CD4-positive, alpha-beta memory T cell (primary cell): ENCODE results near the gene PIGN. TPM values are rescaled to one million over a fixed set of nuclear protein-coding genes. Genes with fewer than 3 reads are reported as not detected.

Experiments
- CTCF ChIA-PET: fragments of 350-600 bp; sonication (Branson Sonifier 250); formaldehyde crosslinking; loops from one replicate; lab custom pipeline; 2021; ENCODE audit warnings: inconsistent platforms; ENCODE audit not compliant: partially characterized antibody; lab: Charles Lee
- POLR2A ChIA-PET: fragments of 350-600 bp; sonication (Branson Sonifier 250); formaldehyde crosslinking; loops from one replicate; lab custom pipeline; 2021; ENCODE audit not compliant: partially characterized antibody; lab: Charles Lee
- DNase-seq, 5 donors: peaks; one replicate each; pipeline versions ENCODE4 v3.0.0 to v3.0.0-alpha.2; 2020 to 2022; ENCODE audit warnings: mixed read lengths in 1 of 5
- H3K27ac ChIP-seq: one replicate; pipeline ENCODE4 v1.7.0; 2013; ENCODE audit warnings: low read depth, low read length
- H3K27me3 ChIP-seq: 2 replicates; pipeline ENCODE4 v1.7.0; 2013; ENCODE audit warnings: mild to moderate bottlenecking, low read length, moderate library complexity; ENCODE audit not compliant: insufficient read depth
- H3K36me3 ChIP-seq: 2 replicates; pipeline ENCODE4 v1.7.0; 2013; ENCODE audit warnings: mild to moderate bottlenecking, low read length, moderate library complexity; ENCODE audit not compliant: insufficient read depth
- H3K4me1 ChIP-seq: 2 replicates; pipeline ENCODE4 v1.7.0; 2013; ENCODE audit warnings: mild to moderate bottlenecking, low read length, moderate library complexity; ENCODE audit not compliant: insufficient read depth
- H3K4me3 ChIP-seq, 2 donors: one replicate each; pipeline ENCODE4 v1.7.0; 2013; ENCODE audit warnings: low read length in 2 of 2, mild to moderate bottlenecking in 1 of 2
- H3K9me3 ChIP-seq, 2 donors: one replicate each; pipeline ENCODE4 v1.7.0; 2013; ENCODE audit warnings: low read length in 2 of 2, control low read depth in 1 of 2; ENCODE audit not compliant: control insufficient read depth in 1 of 2
- H3K27ac Mint-ChIP-seq, 7 donors: one replicate each; pipeline ENCODE4 v1.8.0; 2020 to 2021; ENCODE audit warnings: mixed read lengths in 7 of 7, mild to moderate bottlenecking in 6 of 7, inconsistent platforms in 3 of 7, moderate library complexity in 3 of 7
- H3K27me3 Mint-ChIP-seq, 2 donors: one replicate each; pipeline ENCODE4 v1.8.0; 2020 to 2021; ENCODE audit warnings: mixed read lengths in 2 of 2
- H3K36me3 Mint-ChIP-seq, 2 donors: one replicate each; pipeline ENCODE4 v1.8.0; 2020 to 2021; ENCODE audit warnings: mixed read lengths in 2 of 2, inconsistent platforms in 1 of 2, mild to moderate bottlenecking in 1 of 2
- H3K4me1 Mint-ChIP-seq, 4 donors: one replicate each; pipeline ENCODE4 v1.8.0; 2020 to 2021; ENCODE audit warnings: mixed read lengths in 4 of 4, mild to moderate bottlenecking in 1 of 4
- H3K4me3 Mint-ChIP-seq, 8 donors: one replicate each; pipeline ENCODE4 v1.8.0; 2020 to 2021; ENCODE audit warnings: mixed read lengths in 8 of 8, mild to moderate bottlenecking in 7 of 8, moderate library complexity in 6 of 8, inconsistent platforms in 3 of 8
- H3K9me3 Mint-ChIP-seq, 8 donors: one replicate each; pipeline ENCODE4 v1.8.0; 2020 to 2021; ENCODE audit warnings: mixed read lengths in 8 of 8, mild to moderate bottlenecking in 5 of 8, inconsistent platforms in 3 of 8, moderate library complexity in 1 of 8
- intact Hi-C: fragments of 100-400 bp; cut with micrococcal nuclease; formaldehyde crosslinking; loops from one replicate; pipeline ENCODE4 v1.15.1; 2023
- polyA plus RNA-seq, 2 donors: library from polyadenylated mRNA; unstranded; fragments of 300-500 nt; fragmentation: Illumina TruSeq; gene quantifications; one replicate each; pipeline ENCODE4 v1.2.3, GENCODE V29; 2021
- total RNA-seq, 2 experiments: library from RNA; stranded (reverse); gene quantifications; one replicate each; pipeline ENCODE4 v1.2.3, GENCODE V29; 2021

PIGN gene
- total and polyA plus RNA-seq, 4 experiments from 2014 or later = 12.9 to 31.0 (median 21.5) TPM

DNA sequence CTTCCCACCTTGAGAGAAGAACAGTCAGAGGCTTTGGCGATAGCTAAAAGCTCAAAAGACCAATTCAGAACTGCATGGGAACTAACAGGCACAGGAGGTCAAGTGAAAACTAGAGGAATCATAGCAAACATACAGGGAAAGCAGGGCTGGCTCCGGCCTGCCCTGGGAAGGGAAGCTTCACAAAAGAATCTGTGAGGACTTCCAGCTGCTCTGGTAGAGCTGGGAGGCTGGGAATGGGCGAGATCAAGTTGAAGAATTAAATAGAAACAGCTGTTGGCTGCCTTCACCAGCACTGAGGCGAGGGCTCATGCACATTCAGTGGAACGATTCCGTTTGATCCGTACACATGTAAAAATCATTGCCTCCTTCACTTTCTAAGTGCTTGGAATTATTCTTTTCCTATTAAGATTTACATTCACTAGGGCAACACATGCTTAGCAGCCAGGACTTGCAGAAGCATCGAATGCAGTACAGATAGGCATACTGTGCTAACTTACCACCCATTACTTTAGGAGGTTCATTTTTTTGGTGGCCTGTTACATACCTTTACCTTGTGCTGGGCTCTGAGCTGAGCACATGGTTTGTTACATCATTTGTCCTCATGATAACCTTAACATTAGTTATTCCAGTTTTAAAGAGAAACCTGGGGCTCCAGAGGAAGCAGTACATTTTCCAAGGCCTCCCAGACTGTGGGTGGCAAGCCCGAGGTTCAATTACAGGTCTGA lies 168.7 kb downstream of the PIGN start:
- Mint-ChIP-seq H3K27me3 (no peaks in the 10 kb centered on the region), H3K4me3 (no peak overlapping the region), H3K9me3 (peaks cover 0 to 3% (median 0%) of the 10 kb centered on the region in 8 donors), H3K36me3 (no peaks in the 10 kb centered on the region), H3K4me1 (no peaks in the 10 kb centered on the region), H3K27ac (no peak overlapping the region)
- no peaks in the 10 kb centered on the region for H3K4me1 ChIP-seq
- no peaks in the 10 kb centered on the region for H3K9me3 ChIP-seq
- ChIA-PET CTCF (no interaction called here), POLR2A (no interaction called here)
- H3K4me3 ChIP-seq = no peak overlapping the region
- no peak overlapping the region for H3K27ac ChIP-seq
- DNase-seq = no peak
- no peaks in the 10 kb centered on the region for H3K36me3 ChIP-seq
- no peaks in the 10 kb centered on the region for H3K27me3 ChIP-seq
- intact Hi-C loops = no loop called here

DNA sequence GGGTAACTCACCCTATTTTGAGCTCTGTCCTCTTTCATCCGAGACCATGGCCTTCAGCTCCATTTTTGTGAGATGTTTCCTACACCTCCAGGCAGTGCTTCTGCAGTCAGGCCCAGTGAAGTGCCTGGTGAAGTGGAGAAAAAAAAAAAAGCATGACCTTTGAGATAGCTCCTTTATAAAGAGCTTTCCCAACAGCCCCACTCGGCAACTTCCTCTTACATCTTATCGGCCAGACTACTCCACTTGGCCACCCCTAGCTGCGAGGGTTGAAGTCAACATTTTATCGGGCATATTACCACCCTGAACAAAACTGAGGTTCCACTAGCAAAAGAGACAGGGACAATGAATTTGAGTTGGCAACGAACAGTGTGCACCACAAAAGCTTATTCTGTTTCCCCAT lies 169.2 kb downstream of the PIGN start:
- ChIA-PET POLR2A (no interaction called here), CTCF (no interaction called here)

DNA sequence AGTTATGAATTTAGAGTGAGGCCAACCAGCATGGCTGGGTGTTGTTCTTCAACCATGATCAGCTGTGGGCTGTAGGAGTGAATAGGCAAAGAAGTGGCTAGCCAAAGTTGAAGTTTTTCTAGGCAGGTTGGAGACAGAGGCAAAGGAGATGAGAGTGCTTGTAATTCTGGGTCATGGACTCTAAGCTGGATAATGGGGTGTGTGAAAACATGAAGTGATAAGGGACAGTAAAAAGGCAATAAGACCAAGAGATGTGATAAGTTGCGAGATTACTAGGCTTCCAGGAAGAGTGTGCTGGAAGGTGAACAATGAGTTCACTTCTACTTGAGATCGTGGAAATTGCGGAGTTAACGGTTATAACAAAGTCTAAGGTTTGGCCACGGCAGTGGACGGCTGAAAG lies 175.4 kb downstream of the PIGN start:
- DNase-seq = no peak
- Mint-ChIP-seq H3K36me3 (no peaks in the 10 kb centered on the region), H3K27ac (no peak overlapping the region), H3K4me1 (no peaks in the 10 kb centered on the region), H3K27me3 (peaks cover 4 to 5% of the 10 kb centered on the region in 2 donors), H3K4me3 (no peak overlapping the region), H3K9me3 (peaks cover 0 to 7% (median 2%) of the 10 kb centered on the region in 8 donors)
- Histone ChIP-seq H3K27ac (no peak overlapping the region), H3K4me3 (no peak overlapping the region), H3K27me3 (no peaks in the 10 kb centered on the region), H3K9me3 (no peaks in the 10 kb centered on the region), H3K4me1 (no peaks in the 10 kb centered on the region), H3K36me3 (no peaks in the 10 kb centered on the region)
- POLR2A ChIA-PET = no interaction called here
- intact Hi-C loops = no loop called here
- CTCF ChIA-PET = no interaction called here

More for the DNA sequence above, 169.2 kb downstream of the PIGN start:
- H3K4me3 Mint-ChIP-seq = no peak overlapping the region
- intact Hi-C loops = no loop called here
- H3K27me3 ChIP-seq = no peaks in the 10 kb centered on the region
- no peaks in the 10 kb centered on the region for H3K4me1 Mint-ChIP-seq
- H3K36me3 ChIP-seq = no peaks in the 10 kb centered on the region
- no peaks in the 10 kb centered on the region for H3K9me3 ChIP-seq
- no peak for DNase-seq
- H3K27ac Mint-ChIP-seq = no peak overlapping the region
- H3K27ac ChIP-seq = no peak overlapping the region
- H3K27me3 Mint-ChIP-seq = no peaks in the 10 kb centered on the region
- no peak overlapping the region for H3K4me3 ChIP-seq
- no peaks in the 10 kb centered on the region for H3K4me1 ChIP-seq
- no peaks in the 10 kb centered on the region for H3K36me3 Mint-ChIP-seq
- H3K9me3 Mint-ChIP-seq = peaks cover 0 to 3% (median 0%) of the 10 kb centered on the region in 8 donors

DNA sequence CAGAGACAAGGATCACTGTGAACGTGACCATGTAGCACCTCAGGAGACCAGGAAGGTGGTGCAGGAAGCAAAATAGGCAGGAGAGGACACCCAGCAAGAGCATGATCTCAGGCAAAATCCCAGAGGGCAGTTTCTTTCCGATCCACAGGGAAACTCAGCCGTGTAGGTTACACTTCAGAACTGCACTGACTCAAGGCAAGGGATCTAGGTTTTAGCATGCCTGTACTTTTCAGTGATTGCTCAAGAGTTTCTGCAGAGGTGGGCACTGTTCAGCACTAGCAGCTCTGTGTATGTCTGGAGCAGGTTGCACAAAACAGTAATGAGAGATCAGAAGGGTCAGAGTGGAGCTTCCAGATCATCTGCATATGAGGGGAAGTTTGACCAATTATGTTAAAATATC lies 177.3 kb downstream of the PIGN start:
- H3K4me1 Mint-ChIP-seq = no peaks in the 10 kb centered on the region
- no peak overlapping the region for H3K4me3 Mint-ChIP-seq
- peaks cover 0 to 13% (median 5%) of the 10 kb centered on the region in 8 donors for H3K9me3 Mint-ChIP-seq
- Histone ChIP-seq H3K27me3 (no peaks in the 10 kb centered on the region), H3K4me1 (no peaks in the 10 kb centered on the region), H3K27ac (no peak overlapping the region), H3K9me3 (no peaks in the 10 kb centered on the region), H3K36me3 (no peaks in the 10 kb centered on the region), H3K4me3 (no peak overlapping the region)
- POLR2A ChIA-PET = no interaction called here
- CTCF ChIA-PET = no interaction called here
- intact Hi-C loops = no loop called here
- H3K27me3 Mint-ChIP-seq = peaks cover 4 to 5% of the 10 kb centered on the region in 2 donors
- no peak overlapping the region for H3K27ac Mint-ChIP-seq
- H3K36me3 Mint-ChIP-seq = peaks cover 0 to 3% of the 10 kb centered on the region in 2 donors
- no peak for DNase-seq

DNA sequence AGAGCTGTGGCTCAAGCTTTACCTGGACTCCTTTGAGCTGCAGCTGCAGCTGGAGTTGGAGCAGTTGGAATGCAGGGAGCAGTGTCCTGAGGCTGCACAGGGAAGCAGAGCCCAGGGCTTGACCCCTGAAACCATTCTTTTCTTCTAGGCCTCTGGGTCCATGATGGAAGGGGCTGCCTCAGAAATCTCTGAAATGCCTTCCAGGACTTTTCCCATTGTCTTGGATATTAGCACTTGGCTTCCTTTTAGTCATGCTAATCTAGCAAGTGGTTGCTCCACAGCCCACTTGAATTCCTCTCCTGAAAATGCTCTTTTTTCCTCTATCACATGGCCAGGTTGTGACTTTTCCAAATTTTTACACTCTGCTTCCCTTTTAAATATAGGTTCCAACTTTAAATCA lies 185.5 kb downstream of the PIGN start:
- ChIA-PET POLR2A (no interaction called here), CTCF (no interaction called here)
- peaks cover 3 to 24% (median 16%) of the 10 kb centered on the region in 8 donors for H3K9me3 Mint-ChIP-seq
- H3K36me3 Mint-ChIP-seq = peaks cover 0 to 7% of the 10 kb centered on the region in 2 donors
- no peak overlapping the region for H3K4me3 Mint-ChIP-seq
- Histone ChIP-seq H3K4me1 (no peaks in the 10 kb centered on the region), H3K9me3 (no peaks in the 10 kb centered on the region), H3K27me3 (no peaks in the 10 kb centered on the region), H3K36me3 (no peaks in the 10 kb centered on the region), H3K27ac (no peak overlapping the region), H3K4me3 (no peak overlapping the region)
- intact Hi-C loops = no loop called here
- no peak for DNase-seq
- H3K4me1 Mint-ChIP-seq = no peaks in the 10 kb centered on the region
- no peak overlapping the region for H3K27ac Mint-ChIP-seq
- peaks cover 0 to 2% of the 10 kb centered on the region in 2 donors for H3K27me3 Mint-ChIP-seq

DNA sequence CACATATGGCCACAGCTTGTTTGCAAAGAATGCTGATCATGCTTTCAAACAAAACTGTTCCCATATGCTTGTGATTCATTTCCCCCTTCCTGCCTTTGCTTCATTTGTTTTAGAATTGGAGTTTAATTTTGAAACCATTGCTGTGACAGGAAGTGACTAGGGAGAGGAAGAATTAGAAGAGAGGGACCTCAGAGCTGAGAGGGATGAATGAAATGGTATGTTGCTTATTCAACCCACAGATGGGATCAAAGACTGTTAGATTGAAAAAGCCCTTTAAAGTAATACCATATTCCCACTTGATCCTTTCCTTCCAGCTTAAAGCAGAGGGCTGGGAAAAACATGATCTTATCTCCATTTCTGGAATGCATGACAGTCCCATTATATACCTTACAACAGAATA lies 187.9 kb downstream of the PIGN start:
- no peaks in the 10 kb centered on the region for H3K36me3 Mint-ChIP-seq
- Histone ChIP-seq H3K4me1 (no peaks in the 10 kb centered on the region), H3K4me3 (no peak overlapping the region), H3K27ac (no peak overlapping the region), H3K9me3 (no peaks in the 10 kb centered on the region), H3K36me3 (no peaks in the 10 kb centered on the region), H3K27me3 (no peaks in the 10 kb centered on the region)
- CTCF ChIA-PET = no interaction called here
- DNase-seq = no peak
- no peak overlapping the region for H3K4me3 Mint-ChIP-seq
- H3K27ac Mint-ChIP-seq = no peak overlapping the region
- H3K9me3 Mint-ChIP-seq = peaks cover 0 to 16% (median 11%) of the 10 kb centered on the region in 8 donors
- no peaks in the 10 kb centered on the region for H3K27me3 Mint-ChIP-seq
- POLR2A ChIA-PET = no interaction called here
- no peaks in the 10 kb centered on the region for H3K4me1 Mint-ChIP-seq
- intact Hi-C loops = no loop called here

DNA sequence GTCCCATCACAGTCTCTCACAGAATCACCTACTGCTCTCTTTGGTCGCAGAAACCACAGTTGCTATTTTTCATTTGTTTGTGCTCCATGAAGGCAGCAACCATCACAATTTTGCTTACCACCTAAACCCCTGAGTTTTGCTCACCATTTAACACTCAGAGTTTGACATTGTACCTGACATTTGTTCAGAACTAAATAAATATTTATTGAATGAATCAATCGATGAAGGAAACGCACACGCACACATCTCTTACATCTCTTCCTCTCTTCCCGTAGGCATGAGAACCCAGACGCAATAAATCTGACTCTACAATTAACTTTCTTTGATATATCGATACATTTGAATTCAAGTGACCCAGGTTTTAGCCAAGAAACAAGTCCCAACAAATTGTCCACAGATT lies 188.5 kb downstream of the PIGN start:
- CTCF ChIA-PET = no interaction called here
- Histone ChIP-seq H3K4me1 (no peaks in the 10 kb centered on the region), H3K36me3 (no peaks in the 10 kb centered on the region), H3K27me3 (no peaks in the 10 kb centered on the region), H3K9me3 (no peaks in the 10 kb centered on the region), H3K27ac (no peak overlapping the region), H3K4me3 (no peak overlapping the region)
- Mint-ChIP-seq H3K36me3 (no peaks in the 10 kb centered on the region), H3K27me3 (no peaks in the 10 kb centered on the region), H3K4me3 (no peak overlapping the region), H3K4me1 (no peaks in the 10 kb centered on the region), H3K27ac (no peak overlapping the region), H3K9me3 (peaks cover 0 to 16% (median 11%) of the 10 kb centered on the region in 8 donors)
- POLR2A ChIA-PET = no interaction called here
- no peak for DNase-seq
- intact Hi-C loops = no loop called here
